Measurements from ENCODE around the gene MAL.

- TF ChIP-seq, protein P1, sequence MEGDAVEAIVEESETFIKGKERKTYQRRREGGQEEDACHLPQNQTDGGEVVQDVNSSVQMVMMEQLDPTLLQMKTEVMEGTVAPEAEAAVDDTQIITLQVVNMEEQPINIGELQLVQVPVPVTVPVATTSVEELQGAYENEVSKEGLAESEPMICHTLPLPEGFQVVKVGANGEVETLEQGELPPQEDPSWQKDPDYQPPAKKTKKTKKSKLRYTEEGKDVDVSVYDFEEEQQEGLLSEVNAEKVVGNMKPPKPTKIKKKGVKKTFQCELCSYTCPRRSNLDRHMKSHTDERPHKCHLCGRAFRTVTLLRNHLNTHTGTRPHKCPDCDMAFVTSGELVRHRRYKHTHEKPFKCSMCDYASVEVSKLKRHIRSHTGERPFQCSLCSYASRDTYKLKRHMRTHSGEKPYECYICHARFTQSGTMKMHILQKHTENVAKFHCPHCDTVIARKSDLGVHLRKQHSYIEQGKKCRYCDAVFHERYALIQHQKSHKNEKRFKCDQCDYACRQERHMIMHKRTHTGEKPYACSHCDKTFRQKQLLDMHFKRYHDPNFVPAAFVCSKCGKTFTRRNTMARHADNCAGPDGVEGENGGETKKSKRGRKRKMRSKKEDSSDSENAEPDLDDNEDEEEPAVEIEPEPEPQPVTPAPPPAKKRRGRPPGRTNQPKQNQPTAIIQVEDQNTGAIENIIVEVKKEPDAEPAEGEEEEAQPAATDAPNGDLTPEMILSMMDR (conservative IDR thresholded peaks at IDR 0.05; ENCODE audit: low read depth, low read length) = no peak
- no peak for TF ChIP-seq USF2 (IDR thresholded peaks at IDR 0.05; ENCODE audit: low read depth, low read length)
- TF ChIP-seq CEBPB (IDR thresholded peaks at IDR 0.05; ENCODE audit: low read depth, low read length) = no peak
- TF ChIP-seq CHD1 (IDR thresholded peaks at IDR 0.05; ENCODE audit: low read depth, low read length) = no peak
- TF ChIP-seq POLR2A (IDR thresholded peaks at IDR 0.05; ENCODE audit: low read depth, low read length) = no peak
- no peak for TF ChIP-seq RCOR1 (IDR thresholded peaks at IDR 0.05; ENCODE audit: insufficient replicate concordance, low read length)
- no peak for TF ChIP-seq MAFK (IDR thresholded peaks at IDR 0.05; ENCODE audit: low read depth, low read length)
- no peak for TF ChIP-seq MXI1 (IDR thresholded peaks at IDR 0.05; ENCODE audit: borderline replicate concordance, low read depth, low read length)
- no peak for TF ChIP-seq NFE2L2 (IDR thresholded peaks at IDR 0.05; ENCODE audit: low read depth, low read length)
- TF ChIP-seq RFX5 (IDR thresholded peaks at IDR 0.05; ENCODE audit: low read depth, low read length) = no peak
- no peak for TF ChIP-seq SMC3 (IDR thresholded peaks at IDR 0.05; ENCODE audit: low read depth, low read length)
- TF ChIP-seq RAD21 (IDR thresholded peaks at IDR 0.05; ENCODE audit: low read length) = no peak
- TF ChIP-seq BHLHE40 (IDR thresholded peaks at IDR 0.05; ENCODE audit: low read depth, low read length) = no peak
- no peak for TF ChIP-seq MAZ (IDR thresholded peaks at IDR 0.05; ENCODE audit: borderline replicate concordance, low read depth, low read length)
Measured at GRCh38 chr2:95086017-95086416, 60.5 kb downstream of the MAL start.

All from IMR-90 (cell line).